GM23338 (cell line): ENCODE measurements around the gene UQCRH. TPM values are rescaled to one million over a fixed set of nuclear protein-coding genes. Genes with fewer than 3 reads are reported as not detected.

Experiments
- ATAC-seq: fragments of 200-7000 bp; cut with Tn5 transposase; 3 replicates; pipeline ENCODE4 v1.9.1; 2020
- DNase-seq: peaks from one replicate; pipeline ENCODE4 v3.0.0-alpha.2; 2015; ENCODE audit warnings: low spot score
- H2AFZ ChIP-seq: fragments of 200-600 bp; sonication (generic); 2 replicates; pipeline ENCODE4 v1.8.0; 2016; ENCODE audit warnings: antibody characterized with exemption, mild to moderate bottlenecking, moderate library complexity
- H3F3A ChIP-seq: fragments of 200-600 bp; sonication (generic); replicated peaks from 2 replicates; pipeline ENCODE4 v1.8.0; 2017; ENCODE audit warnings: antibody characterized with exemption, mixed run types, low read depth
- H3K27ac ChIP-seq: fragments of 200-600 bp; sonication (generic); 2 replicates; pipeline ENCODE4 v1.6.1; 2016; ENCODE audit warnings: low read depth
- H3K27me3 ChIP-seq: fragments of 200-600 bp; sonication (generic); 2 replicates; pipeline ENCODE4 v1.8.0; 2016; ENCODE audit warnings: mild to moderate bottlenecking, mixed run types, moderate library complexity; ENCODE audit not compliant: insufficient read depth
- H3K36me3 ChIP-seq: fragments of 200-600 bp; sonication (generic); 2 replicates; pipeline ENCODE4 v1.8.0; 2016; ENCODE audit warnings: mild to moderate bottlenecking; ENCODE audit not compliant: insufficient read depth
- H3K4me1 ChIP-seq: fragments of 200-600 bp; sonication (generic); 2 replicates; pipeline ENCODE4 v1.8.0; 2016; ENCODE audit warnings: mild to moderate bottlenecking, moderate library complexity; ENCODE audit not compliant: insufficient read depth
- H3K4me2 ChIP-seq: fragments of 200-600 bp; sonication (generic); 2 replicates; pipeline ENCODE4 v1.7.1; 2017; ENCODE audit warnings: mixed run types
- H3K4me3 ChIP-seq: fragments of 200-600 bp; sonication (generic); 2 replicates; pipeline ENCODE4 v1.6.1; 2016; ENCODE audit warnings: mixed run types
- H3K79me2 ChIP-seq: fragments of 200-600 bp; sonication (generic); replicated peaks from 2 replicates; pipeline ENCODE4 v1.8.0; 2017; ENCODE audit warnings: mild to moderate bottlenecking; ENCODE audit not compliant: insufficient read depth
- H3K9me2 ChIP-seq: fragments of 200-600 bp; sonication (generic); 2 replicates; pipeline ENCODE4 v1.8.0; 2017; ENCODE audit not compliant: insufficient read depth
- H4K20me1 ChIP-seq: fragments of 200-600 bp; sonication (generic); replicated peaks from 2 replicates; pipeline ENCODE4 v1.8.0; 2017; ENCODE audit warnings: mild to moderate bottlenecking; ENCODE audit not compliant: insufficient read depth
- H3K27ac Mint-ChIP-seq: 2 replicates; pipeline ENCODE4 v1.8.0; 2020; ENCODE audit warnings: inconsistent platforms, mild to moderate bottlenecking, moderate library complexity, mixed read lengths
- H3K27me3 Mint-ChIP-seq: 3 replicates; pipeline ENCODE4 v1.8.0; 2022; ENCODE audit warnings: low read depth, mild to moderate bottlenecking, moderate library complexity, mixed read lengths, inconsistent platforms; ENCODE audit not compliant: insufficient read depth, poor library complexity
- H3K36me3 Mint-ChIP-seq: 3 replicates; pipeline ENCODE4 v1.8.0; 2021; ENCODE audit warnings: low read depth, mild to moderate bottlenecking, inconsistent platforms, moderate library complexity, mixed read lengths
- H3K4me1 Mint-ChIP-seq: 3 replicates; pipeline ENCODE4 v1.8.0; 2020; ENCODE audit warnings: mild to moderate bottlenecking, inconsistent platforms, mixed read lengths
- H3K4me3 Mint-ChIP-seq: 3 replicates; pipeline ENCODE4 v1.8.0; 2021; ENCODE audit warnings: moderate library complexity, mild to moderate bottlenecking, inconsistent platforms, mixed read lengths
- H3K9me3 Mint-ChIP-seq: 3 replicates; pipeline ENCODE4 v1.8.0; 2020; ENCODE audit warnings: moderate library complexity, mild to moderate bottlenecking, inconsistent platforms, mixed read lengths
- CTCF ChIP-seq, 2 experiments: fragments of 200-600 bp in 1 of 2; sonication (generic) in 1 of 2; conservative IDR thresholded peaks; 2 replicates each; pipeline versions ENCODE4 v1.5.1 to v1.6.1; 2016 to 2017; ENCODE audit warnings: antibody characterized with exemption in 2 of 2, low read depth in 2 of 2, mild to moderate bottlenecking in 2 of 2, moderate library complexity in 1 of 2
- ETS1 ChIP-seq: IDR thresholded peaks from 2 replicates; pipeline ENCODE4 v1.6.1; 2016; ENCODE audit warnings: antibody characterized with exemption
- POLR2AphosphoS5 ChIP-seq: IDR thresholded peaks from 2 replicates; pipeline ENCODE4 v1.6.1; 2016; ENCODE audit warnings: antibody characterized with exemption, low read depth
- REST ChIP-seq: IDR thresholded peaks from one replicate; pipeline ENCODE4 v1.6.1; 2018; ENCODE audit warnings: antibody characterized with exemption; ENCODE audit not compliant: unreplicated experiment
- STAT1 ChIP-seq: IDR thresholded peaks from one replicate; pipeline ENCODE4 v1.6.1; 2016; ENCODE audit warnings: antibody characterized with exemption; ENCODE audit not compliant: unreplicated experiment
- ZNF114 ChIP-seq: fragments of 250-450 bp; sonication (Bioruptor Pico); IDR thresholded peaks from 2 replicates; pipeline ENCODE4 v1.5.0; 2020; ENCODE audit warnings: mild to moderate bottlenecking, moderate library complexity
- polyA plus RNA-seq: library from polyadenylated mRNA; unstranded; fragments of >200 nt; fragmentation: Nextera tagmentation; extraction: Ambion mirVana; gene quantifications from 2 replicates; pipeline ENCODE4 v1.2.1, GENCODE V29; 2016
- total RNA-seq: library from RNA; depleted of rRNA; stranded (reverse); fragments of >200 nt; shearing (Covaris generic); gene quantifications from 2 replicates; pipeline ENCODE4 v1.2.3, GENCODE V29; 2014

The UQCRH gene
- total and polyA plus RNA-seq, 2 experiments from 2014 or later, result 579 to 1,330 TPM

GRCh38 chr1:46298387-46298786 is 5.1 kb upstream of the UQCRH start:
- H3K4me3 ChIP-seq, result no peak overlapping the region
- peak overlapping the region; percentile 76 for H3K27ac ChIP-seq

GRCh38 chr1:46300673-46301405 is 2.7 kb upstream of the UQCRH start:
- peaks cover 11% of the 10 kb centered on the region for H3F3A ChIP-seq
- no peak for ATAC-seq
- peaks cover 39% of the 10 kb centered on the region for H3K4me1 ChIP-seq
- H3K36me3 ChIP-seq, result peaks cover 13% of the 10 kb centered on the region
- peaks cover 41% of the 10 kb centered on the region for H3K36me3 Mint-ChIP-seq
- H3K27me3 ChIP-seq, result no peaks in the 10 kb centered on the region
- peak overlapping the region; percentile 86 for H3K27ac Mint-ChIP-seq
- peaks cover 8% of the 10 kb centered on the region for H3K27me3 Mint-ChIP-seq
- H2AFZ ChIP-seq, result no peak overlapping the region
- H3K79me2 ChIP-seq, result peaks cover 72% of the 10 kb centered on the region
- peaks cover 13% of the 10 kb centered on the region for H4K20me1 ChIP-seq
- peaks cover 33% of the 10 kb centered on the region for H3K4me1 Mint-ChIP-seq
- peak overlapping the region; percentile 93 for H3K4me3 ChIP-seq
- no peaks in the 10 kb centered on the region for H3K9me2 ChIP-seq
- peak; percentile 7 for DNase-seq
- H3K4me2 ChIP-seq, result peak overlapping the region; percentile 88
- peak overlapping the region; percentile 98 for H3K4me3 Mint-ChIP-seq
- peaks cover 7% of the 10 kb centered on the region for H3K9me3 Mint-ChIP-seq
- peak overlapping the region; percentile 79 for H3K27ac ChIP-seq
- TF ChIP-seq STAT1 (no peak), REST (no peak), ETS1 (no peak), CTCF (conservative IDR thresholded peaks at IDR 0.05; ENCODE audit: low read depth in 2 of 2) (no peak), POLR2AphosphoS5 (no peak), ZNF114 (CRISPR knock-in tag) (no peak)

More at GRCh38 chr1:46298387-46298786, 5.1 kb upstream of the UQCRH start:
- Histone ChIP-seq H3K27me3 (no peaks in the 10 kb centered on the region), H3K4me1 (peaks cover 28% of the 10 kb centered on the region), H4K20me1 (no peaks in the 10 kb centered on the region), H2AFZ (no peak overlapping the region), H3K36me3 (peaks cover 17% of the 10 kb centered on the region), H3K9me2 (no peaks in the 10 kb centered on the region), H3K79me2 (peaks cover 48% of the 10 kb centered on the region), H3K4me2 (peak overlapping the region; percentile 63), H3F3A (peaks cover 7% of the 10 kb centered on the region)
- Mint-ChIP-seq H3K9me3 (no peaks in the 10 kb centered on the region; the same call in 2 of the 3 replicates), H3K27me3 (peaks cover 3% of the 10 kb centered on the region), H3K4me1 (peaks cover 28% of the 10 kb centered on the region), H3K4me3 (no peak overlapping the region; the same call in 2 of the 3 replicates), H3K36me3 (peaks cover 33% of the 10 kb centered on the region), H3K27ac (peak overlapping the region; percentile 19)
- TF ChIP-seq REST, result no peak
- DNase-seq (no peak), ATAC-seq (no peak)
